Ishikawa (cell line): Measurements from ENCODE around the gene PPFIA4.
A peak's percentile ranks its signal among the peaks of the same experiment; 100 is the strongest.

Experiments used
- EP300 ChIP-seq: IDR thresholded peaks from 2 replicates; pipeline ENCODE4 v1.6.1; 2012; ENCODE audit warnings: borderline replicate concordance
- FOXM1 ChIP-seq: IDR thresholded peaks from 2 replicates; pipeline ENCODE4 v1.6.1; 2012; ENCODE audit warnings: low read depth, borderline replicate concordance
- NFIC ChIP-seq: IDR thresholded peaks from 2 replicates; pipeline ENCODE4 v1.6.1; 2012
- RAD21 ChIP-seq: IDR thresholded peaks from 2 replicates; pipeline ENCODE4 v1.6.1; 2012; ENCODE audit warnings: low read depth
- TEAD4 ChIP-seq: IDR thresholded peaks from 2 replicates; pipeline ENCODE4 v1.6.1; 2012
- TF ChIP-seq, protein P1 (sequence below): IDR thresholded peaks from 2 replicates; pipeline ENCODE4 v1.6.1; 2012
- TF ChIP-seq, protein P2 (sequence below): IDR thresholded peaks from 2 replicates; pipeline ENCODE4 v1.6.1; 2012; ENCODE audit warnings: low read depth, mild to moderate bottlenecking

DNA sequence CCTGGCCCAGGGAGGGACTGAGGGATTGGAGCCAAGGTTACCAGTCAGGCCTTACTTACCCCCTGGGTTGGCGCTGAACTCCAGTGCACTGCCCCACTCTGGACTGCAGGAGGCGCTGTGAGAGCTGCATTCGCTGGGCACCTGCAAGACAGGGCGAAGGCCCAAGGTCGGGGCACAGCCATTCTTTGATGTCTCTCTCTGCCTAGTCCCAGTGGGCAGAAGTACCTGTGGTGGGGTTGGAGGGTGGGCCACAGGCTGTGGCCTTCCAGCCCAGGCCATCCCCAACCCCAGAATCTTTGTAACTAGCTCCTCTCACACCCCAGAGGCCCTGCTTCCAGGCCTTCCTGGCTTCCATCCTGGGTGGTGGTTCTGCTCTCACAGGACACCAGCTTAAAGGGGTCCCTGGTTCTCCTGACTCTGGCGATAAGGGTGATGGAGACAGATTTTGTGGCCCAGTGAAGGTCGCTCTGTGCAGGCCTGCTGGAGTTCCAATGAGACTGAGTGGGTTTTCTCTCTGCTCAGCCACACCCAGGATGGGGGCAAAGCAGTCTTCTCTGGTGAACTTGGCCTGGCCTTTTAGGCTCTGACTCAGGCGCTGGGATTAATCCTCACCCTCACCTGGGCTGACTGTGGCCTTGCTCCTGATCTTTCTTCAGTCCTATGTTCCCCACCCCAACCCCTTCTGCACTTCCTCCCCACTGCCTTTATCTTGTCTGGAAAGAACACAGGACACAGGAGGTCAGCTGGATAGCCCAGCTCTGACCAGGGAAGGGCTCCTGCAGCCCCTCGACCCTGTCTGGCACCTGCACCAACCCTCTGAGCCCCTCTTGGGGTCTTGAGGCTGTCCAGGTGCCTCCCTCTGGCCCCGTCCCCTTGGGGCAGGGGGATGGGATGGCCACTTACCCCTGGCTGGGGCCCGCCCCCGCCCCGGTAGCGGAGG lies 58.6 kb downstream of the PPFIA4 start:
- TF ChIP-seq EP300 (no peak), RAD21 (peak; percentile 72), NFIC (peak; percentile 16; the same call in 1 of the 2 replicates), FOXM1 (no peak), TEAD4 (no peak)
- TF ChIP-seq, protein P1, sequence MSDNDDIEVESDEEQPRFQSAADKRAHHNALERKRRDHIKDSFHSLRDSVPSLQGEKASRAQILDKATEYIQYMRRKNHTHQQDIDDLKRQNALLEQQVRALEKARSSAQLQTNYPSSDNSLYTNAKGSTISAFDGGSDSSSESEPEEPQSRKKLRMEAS = no peak
- TF ChIP-seq, protein P2, sequence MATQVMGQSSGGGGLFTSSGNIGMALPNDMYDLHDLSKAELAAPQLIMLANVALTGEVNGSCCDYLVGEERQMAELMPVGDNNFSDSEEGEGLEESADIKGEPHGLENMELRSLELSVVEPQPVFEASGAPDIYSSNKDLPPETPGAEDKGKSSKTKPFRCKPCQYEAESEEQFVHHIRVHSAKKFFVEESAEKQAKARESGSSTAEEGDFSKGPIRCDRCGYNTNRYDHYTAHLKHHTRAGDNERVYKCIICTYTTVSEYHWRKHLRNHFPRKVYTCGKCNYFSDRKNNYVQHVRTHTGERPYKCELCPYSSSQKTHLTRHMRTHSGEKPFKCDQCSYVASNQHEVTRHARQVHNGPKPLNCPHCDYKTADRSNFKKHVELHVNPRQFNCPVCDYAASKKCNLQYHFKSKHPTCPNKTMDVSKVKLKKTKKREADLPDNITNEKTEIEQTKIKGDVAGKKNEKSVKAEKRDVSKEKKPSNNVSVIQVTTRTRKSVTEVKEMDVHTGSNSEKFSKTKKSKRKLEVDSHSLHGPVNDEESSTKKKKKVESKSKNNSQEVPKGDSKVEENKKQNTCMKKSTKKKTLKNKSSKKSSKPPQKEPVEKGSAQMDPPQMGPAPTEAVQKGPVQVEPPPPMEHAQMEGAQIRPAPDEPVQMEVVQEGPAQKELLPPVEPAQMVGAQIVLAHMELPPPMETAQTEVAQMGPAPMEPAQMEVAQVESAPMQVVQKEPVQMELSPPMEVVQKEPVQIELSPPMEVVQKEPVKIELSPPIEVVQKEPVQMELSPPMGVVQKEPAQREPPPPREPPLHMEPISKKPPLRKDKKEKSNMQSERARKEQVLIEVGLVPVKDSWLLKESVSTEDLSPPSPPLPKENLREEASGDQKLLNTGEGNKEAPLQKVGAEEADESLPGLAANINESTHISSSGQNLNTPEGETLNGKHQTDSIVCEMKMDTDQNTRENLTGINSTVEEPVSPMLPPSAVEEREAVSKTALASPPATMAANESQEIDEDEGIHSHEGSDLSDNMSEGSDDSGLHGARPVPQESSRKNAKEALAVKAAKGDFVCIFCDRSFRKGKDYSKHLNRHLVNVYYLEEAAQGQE = no peak
